Stimulated activated CD4-positive, alpha-beta T cell treated with anti-CD3 and anti-CD28 coated beads, Interleukin-12 subunit alpha, Interleukin-12 subunit beta, amount 100 ng/mL, for 24 hours (primary cell): Measurements from ENCODE around the gene RFC3.
"Not testable (repeated sequence)": the region's sequence is repeated elsewhere in the genome, so short reads cannot be mapped to it uniquely, and the experiment has no call there.

ENCODE experiments used
- DNase-seq, 2 experiments: peaks; one replicate each; pipeline ENCODE4 v3.0.0-alpha.2; 2020; ENCODE audit warnings: low read depth in 2 of 2

RFC3 gene

DNA sequence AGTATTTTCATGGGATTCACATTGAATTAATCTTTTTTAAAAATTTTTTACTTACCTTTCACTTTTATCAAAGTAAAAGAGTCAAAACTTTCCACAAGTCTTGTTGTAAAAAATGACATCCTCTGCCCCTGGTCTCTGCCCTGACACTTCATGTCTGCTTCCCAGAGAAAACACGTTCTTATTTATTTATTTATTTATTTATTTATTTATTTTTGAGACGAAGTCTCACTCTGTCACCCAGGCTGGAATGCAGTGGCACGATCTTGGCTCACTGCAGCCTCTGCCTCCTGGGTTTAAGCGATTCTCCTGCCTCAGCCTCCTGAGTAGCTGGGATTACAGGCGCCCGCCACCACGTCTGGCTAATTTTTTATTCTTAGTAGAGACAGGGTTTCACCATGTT is 5.1 kb upstream of the RFC3 start:
- DNase-seq, result not testable (repeated sequence)

DNA sequence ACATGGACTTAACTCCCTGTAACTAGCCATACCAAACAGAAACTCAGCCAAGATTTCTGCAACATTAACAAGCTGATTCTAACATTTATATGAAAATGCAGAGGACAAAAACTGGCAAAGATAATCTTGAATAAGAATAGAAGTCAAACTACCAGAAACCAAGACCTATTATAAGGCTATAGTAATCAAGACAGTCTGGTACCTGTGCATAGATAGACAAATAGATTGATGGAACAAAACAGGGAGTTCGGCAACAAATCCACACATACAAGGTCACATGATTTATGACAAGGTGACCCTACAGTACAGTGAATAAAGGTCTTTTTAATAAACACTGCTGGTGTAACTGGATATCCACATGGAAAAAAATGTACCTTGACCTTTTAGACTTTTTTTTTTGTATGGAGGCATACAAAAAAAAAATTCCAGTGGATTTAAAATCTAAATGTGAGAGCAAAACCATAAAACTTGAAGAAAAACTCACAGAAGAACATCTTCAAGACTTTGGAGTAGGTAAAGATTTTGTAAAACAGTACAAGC is 2.9 kb upstream of the RFC3 start:
- DNase-seq, result no peak

DNA sequence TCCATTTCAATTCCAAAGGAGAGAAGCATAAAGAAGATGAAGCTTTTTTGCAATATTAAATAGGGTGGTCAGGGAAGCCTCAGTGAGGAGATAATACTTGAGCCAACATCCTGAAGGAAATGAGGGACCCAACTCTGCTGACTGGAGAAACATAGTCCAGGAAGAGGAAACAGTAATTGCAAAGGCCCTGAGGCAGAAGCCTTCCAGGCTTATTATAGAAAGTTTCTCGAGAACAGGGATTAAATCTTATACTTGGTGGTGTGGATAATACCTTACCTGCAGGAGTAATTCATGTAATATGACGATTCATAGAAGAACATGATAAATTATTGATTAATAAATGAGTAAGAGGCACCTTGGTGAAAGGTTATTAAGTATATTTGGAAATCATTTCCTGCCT is 1.0 kb upstream of the RFC3 start:
- DNase-seq, result no peak

DNA sequence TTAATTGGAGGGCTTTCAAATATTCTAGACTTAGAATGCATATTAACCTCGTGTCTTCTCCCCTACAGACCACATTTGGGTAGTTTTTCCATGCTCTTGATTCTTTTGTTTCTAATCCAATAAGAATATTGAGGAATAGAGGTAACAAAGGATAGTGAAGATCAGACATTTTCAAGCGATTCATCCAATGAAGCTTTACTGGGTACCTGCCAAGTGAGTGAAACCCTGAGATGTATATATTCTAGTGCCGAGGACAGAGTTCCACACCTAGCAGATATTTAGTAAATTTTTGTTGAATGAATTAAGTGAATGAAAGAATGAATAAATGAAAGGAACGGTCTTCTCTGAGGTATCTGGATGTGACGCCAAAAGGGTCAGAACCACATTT is 442 bp upstream of the RFC3 start:
- DNase-seq, result no peak

DNA sequence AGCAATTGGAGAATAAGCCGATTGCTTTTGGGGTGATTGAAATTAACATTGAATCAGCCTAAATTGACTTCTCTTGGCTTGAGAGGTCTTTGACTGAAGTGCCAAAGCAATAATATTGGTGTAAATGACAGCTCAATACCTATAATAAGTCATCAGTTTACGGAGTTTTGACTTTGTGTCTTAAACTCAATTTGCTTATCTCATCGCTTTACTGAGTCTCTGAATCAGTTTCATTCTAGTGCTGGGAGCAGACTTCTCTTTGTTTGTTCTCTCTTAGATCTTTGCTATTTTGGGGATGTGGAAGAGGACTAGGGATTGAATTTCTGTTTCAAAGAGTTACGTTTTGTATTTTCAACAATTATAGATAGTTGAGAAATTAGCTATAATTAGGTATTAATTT is 7.1 kb downstream of the RFC3 start:
- no peak for DNase-seq

DNA sequence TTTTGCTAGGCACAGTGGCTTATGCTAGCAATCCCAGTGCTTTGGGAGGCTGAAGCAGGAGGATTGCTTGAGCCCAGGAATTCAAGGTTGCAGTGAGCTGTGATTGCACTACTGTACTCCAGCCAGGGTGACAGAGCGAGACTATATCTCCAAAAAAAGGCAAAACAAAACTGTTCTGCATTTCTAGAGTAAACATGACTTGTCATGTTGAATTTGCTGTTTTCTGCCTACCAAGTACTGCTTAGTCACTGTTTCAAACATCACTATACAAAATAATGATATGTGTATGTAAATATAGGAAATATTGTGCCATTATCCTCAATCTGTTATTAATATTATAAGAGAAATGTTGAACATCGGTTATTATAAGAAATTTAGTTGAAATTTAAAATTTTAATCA is 9.2 kb downstream of the RFC3 start:
- no peak for DNase-seq

DNA sequence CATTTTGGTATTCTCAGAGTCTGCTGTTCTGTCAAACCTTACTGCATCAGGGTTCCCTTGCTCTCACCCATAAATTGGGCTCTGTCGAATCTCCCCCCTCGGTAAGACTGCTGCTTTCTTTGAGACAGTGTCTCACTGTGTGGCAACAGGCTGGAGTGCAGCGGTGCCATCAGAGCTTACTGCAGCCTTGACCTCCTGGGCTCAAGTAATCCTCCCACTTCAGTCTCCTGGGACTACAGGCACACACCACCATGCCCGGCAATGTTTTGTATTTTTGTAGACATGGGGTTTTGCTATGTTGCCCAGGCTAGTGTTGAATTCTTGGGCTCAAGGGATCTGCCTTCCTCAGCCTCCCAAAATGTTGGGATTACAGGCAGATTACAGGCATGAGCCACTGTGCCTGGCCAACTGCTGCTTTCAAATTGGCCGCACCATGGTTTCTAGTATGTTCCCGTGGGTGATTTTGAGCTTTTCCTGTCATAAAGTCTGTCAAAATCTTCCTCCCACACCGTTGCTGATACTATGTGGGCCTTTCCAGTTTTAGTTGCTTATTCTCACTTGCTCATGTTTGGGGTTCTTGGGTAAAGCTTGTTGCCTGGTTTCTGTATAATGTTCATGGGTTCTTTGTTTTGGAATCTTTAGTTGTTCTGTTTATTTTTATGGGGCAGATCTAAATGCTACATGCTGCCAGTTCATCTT is 10.6 kb downstream of the RFC3 start:
- no peak for DNase-seq

DNA sequence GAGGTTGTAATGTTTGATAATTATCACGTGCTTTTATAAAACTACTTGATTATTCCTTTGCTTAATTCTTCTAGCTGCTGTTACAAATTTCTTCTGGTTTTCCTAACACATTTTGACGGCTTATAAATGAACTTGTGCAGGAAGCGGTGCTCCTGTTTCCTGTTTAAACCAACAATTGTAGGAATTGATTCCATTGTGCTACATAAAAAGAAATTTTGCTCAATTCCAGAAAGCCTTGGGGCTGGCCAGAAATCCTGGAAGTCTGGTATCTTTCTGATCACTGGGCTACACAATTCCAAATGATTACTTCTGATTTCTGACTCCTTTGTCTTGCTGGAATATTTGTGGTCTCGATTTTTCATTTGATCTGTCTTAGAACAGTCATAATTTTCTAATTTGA is 14.9 kb downstream of the RFC3 start:
- DNase-seq, result no peak

DNA sequence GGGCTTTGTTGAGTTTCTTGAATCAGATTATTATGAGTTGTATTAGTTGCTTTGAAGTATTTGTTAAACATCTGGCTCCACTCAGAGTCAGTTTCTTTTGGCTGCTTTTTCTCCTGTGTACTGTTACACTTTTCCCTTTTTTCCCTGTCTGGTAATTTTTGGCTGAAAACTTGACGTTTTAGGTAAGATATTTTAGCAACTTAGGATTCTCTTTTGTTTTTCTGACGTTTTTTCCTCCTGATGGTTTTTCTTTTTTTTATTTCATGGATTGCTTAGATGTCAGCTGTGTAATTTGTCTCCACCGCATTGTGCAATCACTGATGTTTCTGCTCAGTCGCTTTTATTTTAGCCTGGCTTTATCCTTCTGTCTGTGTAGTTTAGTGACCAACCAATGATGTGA is 20.7 kb downstream of the RFC3 start:
- DNase-seq, result no peak

DNA sequence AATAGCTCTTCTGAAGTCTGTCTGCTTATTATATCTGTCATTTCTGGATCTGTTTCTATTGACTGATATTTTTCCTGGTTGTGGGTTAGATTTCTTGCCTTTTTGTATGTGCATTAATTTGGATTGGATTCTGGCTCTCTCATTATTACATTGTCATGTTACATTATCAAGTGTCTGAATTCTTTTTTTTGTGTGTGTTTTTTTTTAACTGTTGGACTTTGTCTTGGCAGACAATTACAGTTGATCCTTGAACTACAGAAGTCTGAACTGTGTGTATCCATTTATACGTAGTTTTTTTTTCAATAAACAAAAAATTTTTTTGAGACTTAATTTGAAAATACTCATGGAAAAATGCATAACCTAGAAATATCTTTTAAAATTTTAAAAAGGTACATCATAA is 22.5 kb downstream of the RFC3 start:
- no peak for DNase-seq

DNA sequence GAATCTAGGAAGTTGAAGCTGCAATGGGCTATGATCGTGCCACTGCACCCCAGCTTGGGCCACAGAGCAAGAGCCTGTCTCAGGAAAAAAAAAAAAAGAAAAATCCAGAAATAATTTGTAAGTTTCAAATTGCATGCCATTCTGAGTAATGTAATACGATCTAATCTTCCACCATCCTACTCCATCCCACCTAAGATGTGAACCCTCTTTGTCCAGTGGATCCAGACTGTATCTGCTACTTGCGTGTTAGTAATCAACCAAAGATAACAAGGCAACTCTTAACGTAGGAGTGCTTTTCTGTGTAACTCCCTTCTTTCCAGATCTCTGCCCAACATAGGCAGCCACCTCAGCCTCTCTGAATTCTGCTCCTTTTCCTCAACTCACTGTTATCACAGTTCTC is 24.3 kb downstream of the RFC3 start:
- DNase-seq, result no peak

DNA sequence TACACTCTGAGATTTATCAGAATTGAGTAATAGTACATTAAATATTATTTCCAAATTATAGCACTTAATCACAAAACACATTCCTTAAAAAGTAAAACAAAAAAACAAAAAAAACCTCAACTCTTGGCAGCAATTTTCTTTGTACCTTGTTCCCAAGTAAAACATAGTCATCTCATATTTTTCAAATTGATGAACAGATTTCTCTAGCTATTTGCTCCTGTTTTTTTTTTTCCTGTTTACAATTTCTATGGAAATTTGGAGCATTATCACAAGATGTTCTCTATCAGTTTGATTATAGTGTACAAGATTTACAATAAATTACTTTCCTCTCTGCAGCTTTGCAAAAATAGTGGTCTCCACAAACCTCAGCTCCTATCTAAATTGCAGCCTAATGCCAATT is 25.0 kb downstream of the RFC3 start:
- DNase-seq, result no peak

DNA sequence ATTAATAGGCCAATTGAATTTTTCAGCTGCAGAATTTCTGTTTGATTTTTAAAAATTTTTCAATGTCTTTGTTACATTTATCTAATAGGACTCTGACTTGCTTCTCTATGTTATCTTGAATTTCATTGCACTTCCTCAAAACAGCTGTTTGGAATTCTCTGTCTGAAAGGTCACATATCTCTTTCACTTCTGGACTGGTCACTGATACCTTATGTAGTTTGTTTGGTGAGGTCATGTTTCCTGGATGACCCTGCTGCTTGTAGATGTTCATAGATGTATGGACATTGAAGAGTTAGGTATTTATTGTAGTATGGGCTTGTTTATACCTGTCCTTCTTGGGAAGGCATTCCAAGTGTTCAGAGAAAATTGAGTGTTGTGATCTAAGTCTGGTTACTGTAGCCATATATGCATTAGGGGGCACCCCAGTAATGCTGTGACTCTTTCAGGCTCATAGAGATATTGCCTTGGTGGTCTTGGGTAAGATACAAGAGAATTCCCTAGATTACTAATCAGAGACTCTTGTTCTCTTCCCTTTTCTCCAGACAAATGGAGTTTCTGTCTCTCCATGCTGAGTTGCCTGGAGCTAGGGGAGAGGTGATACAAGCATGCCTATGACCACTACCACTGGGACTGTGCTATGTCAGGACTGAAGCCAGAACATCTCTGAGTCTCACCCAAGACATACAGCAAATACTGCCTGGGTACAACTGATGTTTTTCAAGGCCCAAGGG is 27.8 kb downstream of the RFC3 start:
- DNase-seq, result no peak

DNA sequence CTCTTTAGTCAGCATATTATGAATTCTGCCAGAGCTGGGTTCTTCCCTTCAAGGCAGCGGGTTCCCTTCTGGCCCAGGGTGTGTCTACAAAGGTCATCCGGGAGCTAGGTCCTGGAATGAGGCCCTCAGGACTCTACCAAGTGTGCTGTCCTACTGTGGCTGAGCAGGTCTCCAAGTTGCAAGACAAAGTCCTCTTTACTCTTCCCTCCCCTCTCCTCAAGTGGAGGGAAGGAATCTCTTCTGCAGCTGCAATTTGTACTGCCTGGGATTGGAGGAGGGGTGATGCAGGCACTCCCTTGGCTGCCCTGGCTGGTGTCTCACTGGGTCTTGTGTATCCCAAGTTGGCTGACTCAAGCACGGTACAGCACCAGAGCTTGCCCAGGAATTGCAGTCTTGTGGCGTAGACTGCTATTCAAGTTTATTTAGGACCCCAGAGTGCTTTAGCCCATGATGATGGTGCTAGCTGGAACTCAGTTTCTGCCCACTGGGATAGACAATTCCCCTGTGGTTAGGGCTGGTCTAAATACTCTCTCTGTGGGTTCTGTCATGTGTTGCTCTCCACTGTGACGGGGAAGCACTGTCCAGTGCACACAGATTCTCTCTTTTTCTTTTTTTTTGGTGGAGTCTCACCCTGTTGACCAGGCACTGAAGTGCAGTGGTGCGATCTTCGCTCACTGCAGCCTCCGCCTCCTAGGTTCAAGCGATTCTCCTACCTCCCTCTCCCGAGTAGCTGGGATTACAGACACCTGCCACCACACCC is 28.5 kb downstream of the RFC3 start:
- no peak for DNase-seq

DNA sequence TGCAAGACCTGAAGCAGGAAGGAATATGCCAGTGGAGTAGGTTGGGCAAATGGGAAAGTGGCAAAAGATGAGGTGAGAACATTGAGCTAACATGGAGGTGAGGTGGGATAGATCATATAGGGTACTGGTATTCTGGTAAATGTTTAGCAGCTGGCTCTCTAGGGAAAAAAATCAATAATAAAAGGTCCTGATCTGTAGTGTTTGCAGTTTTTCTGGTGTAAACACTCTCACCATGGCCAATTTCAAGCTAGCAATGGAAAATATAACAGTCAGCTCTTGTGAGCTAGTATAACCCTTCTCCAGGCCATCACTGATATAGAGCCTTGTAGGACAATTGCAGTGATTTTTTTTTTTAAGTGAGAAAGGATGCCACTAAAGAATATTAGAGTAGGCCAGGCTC is 31.3 kb downstream of the RFC3 start:
- no peak for DNase-seq

DNA sequence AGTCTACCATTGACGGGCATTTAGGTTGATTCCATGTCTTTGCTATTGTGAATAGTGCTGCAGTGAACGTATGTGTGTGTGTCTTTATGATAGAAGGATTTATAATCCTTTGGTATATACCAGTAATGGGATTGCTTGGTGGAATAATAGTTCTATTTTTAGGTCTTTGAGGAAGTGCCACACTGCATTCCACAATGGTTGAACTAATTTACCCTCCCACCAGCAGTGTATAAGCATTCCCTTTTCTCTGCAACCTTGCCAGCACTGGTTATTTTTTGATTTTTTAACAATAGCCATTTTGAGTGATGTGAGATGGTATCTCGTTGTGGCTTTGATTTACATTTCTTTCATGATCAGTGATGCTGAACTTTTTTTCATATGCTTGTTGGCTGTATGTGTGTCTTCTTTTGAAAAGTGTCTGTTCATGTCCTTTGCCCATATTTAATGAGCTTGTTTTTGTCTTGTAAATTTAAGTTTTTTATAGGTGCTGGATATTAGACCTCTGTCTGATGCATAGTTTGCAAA is 37.5 kb downstream of the RFC3 start:
- DNase-seq, result no peak

DNA sequence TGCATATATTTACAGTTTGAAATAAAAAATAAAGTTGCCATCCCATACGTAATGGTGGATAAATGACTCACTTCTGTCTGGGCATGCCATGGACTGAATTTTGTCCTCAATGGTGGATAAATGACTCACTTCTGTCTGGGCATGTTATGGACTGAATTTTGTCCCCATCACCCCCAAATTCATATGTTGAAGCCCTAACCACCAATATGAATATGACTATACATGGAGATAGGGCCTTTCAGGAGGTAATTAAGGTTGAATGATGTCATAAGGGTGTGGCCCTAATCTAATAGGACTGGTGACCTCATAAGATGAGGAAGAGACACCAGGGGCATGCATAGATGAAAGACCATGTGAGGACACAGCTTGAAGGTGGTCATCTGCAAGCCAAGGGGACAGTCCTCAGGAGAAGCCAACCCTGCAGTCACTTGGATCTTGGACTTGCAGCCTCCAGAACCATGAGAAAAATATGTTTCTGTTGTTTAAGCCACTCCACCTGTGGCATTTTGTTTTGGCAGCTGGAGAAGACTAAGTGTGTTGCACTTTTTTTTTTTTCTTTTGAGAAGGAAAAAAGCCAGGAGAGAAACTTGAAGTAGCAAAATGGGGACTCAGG is 41.8 kb downstream of the RFC3 start:
- no peak for DNase-seq

DNA sequence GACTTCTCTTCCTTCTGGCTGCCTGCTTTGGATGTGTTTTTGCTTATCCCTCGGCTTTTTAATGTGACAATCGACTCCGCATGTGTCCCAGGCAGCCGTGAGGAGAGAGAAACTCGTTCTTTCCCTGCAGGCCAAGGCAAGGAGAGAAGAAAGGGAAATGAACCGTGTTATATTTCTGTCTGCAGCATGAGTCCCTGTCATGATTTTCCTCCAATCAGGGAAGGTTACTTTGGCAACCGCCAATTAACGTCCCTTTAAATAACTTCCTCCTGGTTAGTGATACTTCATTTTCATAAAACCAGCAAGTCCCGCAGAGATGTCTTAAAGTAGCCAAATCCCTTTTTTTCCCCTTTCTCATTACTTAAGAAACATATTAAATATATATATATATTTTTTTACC is 42.6 kb downstream of the RFC3 start:
- no peak for DNase-seq

DNA sequence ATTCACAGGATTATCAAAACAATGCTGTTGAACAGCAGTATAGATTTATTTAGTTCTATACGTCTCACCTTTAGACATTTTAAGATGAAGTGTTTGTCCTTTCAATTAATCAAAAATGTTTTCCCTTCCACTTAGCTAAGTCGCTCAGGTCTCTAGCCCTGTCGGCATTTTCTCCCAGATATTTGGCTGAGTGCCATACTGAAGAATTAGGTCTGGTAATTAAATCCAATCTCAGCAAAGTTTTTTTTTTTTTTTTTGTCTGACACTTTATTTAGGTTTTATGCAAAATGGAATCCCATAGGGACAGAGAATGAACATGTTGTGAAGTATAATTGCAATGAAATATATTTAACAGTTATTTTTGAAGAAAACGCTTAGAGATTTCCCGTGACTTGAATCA is 44.1 kb downstream of the RFC3 start:
- no peak for DNase-seq

DNA sequence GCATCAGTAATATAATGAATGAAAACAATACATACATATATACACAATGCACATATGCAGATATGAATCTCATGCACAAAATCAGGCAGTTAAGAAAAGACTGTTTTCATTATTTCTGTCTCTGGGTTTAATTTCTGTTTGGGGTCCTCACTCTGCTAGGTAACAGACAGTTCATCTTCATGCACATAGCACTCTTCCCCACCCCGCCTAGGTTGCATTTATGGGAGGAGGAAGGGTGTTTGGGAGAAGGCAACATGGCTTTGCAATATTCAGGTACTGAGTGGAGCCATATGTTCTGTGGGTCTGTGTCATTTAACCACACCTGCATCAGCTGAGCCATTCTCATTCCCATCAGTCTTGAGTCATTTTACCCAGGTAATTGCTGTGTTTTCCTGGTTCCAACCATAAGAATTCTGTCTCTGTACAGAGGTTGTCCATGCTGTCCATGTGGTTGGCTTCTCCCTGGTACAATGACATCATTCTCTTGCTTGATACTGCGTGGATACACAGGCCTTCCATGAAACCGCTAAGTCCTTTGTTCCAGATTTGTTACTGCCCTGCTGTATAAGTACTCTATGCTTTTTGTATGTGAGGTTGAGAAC is 45.3 kb downstream of the RFC3 start:
- no peak for DNase-seq

DNA sequence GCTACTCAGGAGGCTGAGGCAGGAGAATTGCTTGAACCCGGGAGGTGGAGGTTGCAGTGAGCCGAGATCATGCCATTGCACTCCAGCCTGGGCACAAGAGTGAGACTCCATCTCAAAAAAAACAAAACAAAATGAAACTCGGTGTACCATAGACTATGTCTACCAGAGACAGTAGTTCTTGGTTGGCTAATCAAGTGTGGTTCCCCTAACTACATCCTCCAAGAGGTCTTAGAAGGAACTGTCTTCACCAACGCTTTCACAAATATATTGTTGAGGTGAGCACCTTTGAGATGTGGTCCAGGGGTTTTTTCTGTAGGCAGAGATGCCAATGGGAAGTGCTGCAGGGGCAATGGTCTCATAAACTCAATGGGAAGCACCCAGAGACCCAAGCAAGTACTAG is 48.0 kb downstream of the RFC3 start:
- no peak for DNase-seq

DNA sequence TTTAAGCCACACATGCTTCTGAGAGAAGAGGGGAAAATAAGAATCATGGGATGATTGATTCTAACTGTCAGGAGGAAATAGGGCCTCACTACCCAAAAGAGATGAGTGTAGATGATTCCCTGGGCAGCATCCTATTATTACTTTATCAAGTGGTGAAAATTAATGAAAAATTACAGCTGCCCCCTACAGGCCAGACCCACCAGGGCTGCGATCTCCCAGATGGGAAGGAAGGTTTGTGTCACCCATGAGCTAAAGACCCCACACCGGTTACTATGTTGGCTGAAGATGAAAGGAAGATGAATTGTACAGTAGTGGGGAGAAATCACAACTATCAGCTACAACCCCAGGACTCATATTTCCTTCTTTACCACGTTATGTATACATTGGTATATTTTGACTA is 49.5 kb downstream of the RFC3 start:
- no peak for DNase-seq
